Fibroblast of mammary gland (primary cell): ENCODE results near the gene RABGAP1L.

Experiments
- DNase-seq: peaks from one replicate; pipeline ENCODE4 v3.0.0-alpha.2; 2010; ENCODE audit warnings: low read depth
- H3K4me3 ChIP-seq: 2 replicates; pipeline ENCODE4 v1.5.1; 2011; ENCODE audit warnings: low read depth, mild to moderate bottlenecking, low read length, moderate library complexity; ENCODE audit not compliant: control insufficient read depth
- CTCF ChIP-seq: conservative IDR thresholded peaks from 2 replicates; pipeline ENCODE4 v1.5.1; 2011; ENCODE audit warnings: low read depth, low read length, inconsistent platforms; ENCODE audit not compliant: control insufficient read depth, insufficient read depth

The RABGAP1L gene

GRCh38 chr1:174273776-174274175 lies 114.5 kb downstream of the RABGAP1L start:
- TF ChIP-seq CTCF, result no peak
- no peak for DNase-seq
- H3K4me3 ChIP-seq, result no peak overlapping the region

DNA sequence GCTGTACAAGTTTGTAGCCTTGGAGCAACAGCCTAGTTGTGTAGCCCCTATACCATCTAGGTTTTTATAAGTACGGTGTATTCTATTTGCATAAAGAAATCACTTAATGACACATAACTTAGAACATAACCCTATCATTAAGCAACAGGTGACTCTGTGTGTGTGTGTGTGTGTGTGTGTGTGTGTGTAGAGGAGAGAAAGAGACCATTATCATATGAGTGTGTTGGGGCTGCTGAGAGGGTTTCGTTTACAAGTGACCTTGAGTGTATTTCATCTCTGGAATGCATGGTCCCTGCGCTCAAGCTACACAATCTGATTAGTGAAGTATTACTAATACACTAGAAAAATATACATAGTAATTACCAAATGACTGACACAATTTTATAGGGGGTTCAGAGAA lies 115.1 kb downstream of the RABGAP1L start:
- no peak for TF ChIP-seq CTCF
- DNase-seq, result no peak

GRCh38 chr1:174274884-174275283 lies 115.6 kb downstream of the RABGAP1L start:
- no peak for TF ChIP-seq CTCF

More for the DNA sequence above, 115.1 kb downstream of the RABGAP1L start:
- H3K4me3 ChIP-seq, result no peak overlapping the region

GRCh38 chr1:174276087-174276486 lies 116.8 kb downstream of the RABGAP1L start:
- no peak overlapping the region for H3K4me3 ChIP-seq
- no peak for TF ChIP-seq CTCF
- DNase-seq, result no peak

More at GRCh38 chr1:174274884-174275283, 115.6 kb downstream of the RABGAP1L start:
- no peak overlapping the region for H3K4me3 ChIP-seq
- DNase-seq, result no peak

DNA sequence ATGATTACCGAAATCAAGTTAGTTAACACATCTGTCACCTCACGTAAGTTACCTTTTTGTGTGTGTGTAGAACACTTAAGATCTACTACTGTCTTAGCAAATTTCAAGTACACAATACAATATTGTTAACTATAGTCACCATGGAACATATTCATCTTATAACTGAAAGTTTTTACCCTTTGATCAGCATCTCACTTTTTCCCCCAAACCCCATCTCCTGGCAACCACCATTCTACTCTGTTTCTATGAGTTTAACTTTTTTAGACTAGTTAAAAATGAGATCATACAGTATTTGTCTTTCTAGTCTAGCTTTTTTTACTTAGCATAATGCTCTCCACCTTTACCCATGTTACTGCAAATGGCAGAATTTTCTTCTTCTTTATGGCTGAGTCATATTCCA lies 124.7 kb downstream of the RABGAP1L start:
- no peak for DNase-seq
- no peak for TF ChIP-seq CTCF
- no peak overlapping the region for H3K4me3 ChIP-seq

DNA sequence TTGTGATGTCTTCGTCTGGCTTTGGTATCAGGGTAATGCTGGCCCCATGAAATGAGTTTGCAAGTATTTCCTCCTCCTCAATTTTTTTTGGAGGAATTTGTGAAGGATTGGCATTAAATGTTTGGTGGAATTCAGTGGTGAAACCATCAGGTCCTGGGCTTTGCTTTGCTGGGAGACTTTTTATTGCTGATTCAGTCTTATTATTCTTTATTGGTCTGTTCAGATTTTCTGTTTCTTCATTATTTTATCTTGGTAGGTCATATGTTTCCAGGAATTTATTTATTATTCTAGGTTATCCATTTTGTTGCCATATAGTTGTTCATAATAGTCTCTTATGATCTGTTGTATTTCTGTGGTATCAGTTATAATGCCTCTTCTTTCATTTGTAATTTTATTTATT lies 126.7 kb downstream of the RABGAP1L start:
- no peak for TF ChIP-seq CTCF
- no peak for DNase-seq
- H3K4me3 ChIP-seq, result no peak overlapping the region
